CD14-positive monocyte (primary cell): ENCODE results near the gene OSMR. TPM values are rescaled to one million over a fixed set of nuclear protein-coding genes. Genes with fewer than 3 reads are reported as not detected.

Source experiments
- DNase-seq, 3 donors: peaks; one replicate each; pipeline ENCODE4 v3.0.0-alpha.2; 2011 to 2022
- H2AFZ ChIP-seq: 2 replicates; pipeline ENCODE4 v1.6.0; 2012; ENCODE audit warnings: mild to moderate bottlenecking, low read depth, low read length, inconsistent platforms; ENCODE audit not compliant: insufficient read depth, poor library complexity, severe bottlenecking
- H3K27ac ChIP-seq, 2 donors: 1 replicate in 1 of 2; 2 replicates in 1 of 2; pipeline ENCODE4 v1.5.1; 2012 to 2013; ENCODE audit warnings: low read length in 2 of 2, control low read depth in 1 of 2, inconsistent platforms in 1 of 2, low read depth in 1 of 2, mild to moderate bottlenecking in 1 of 2
- H3K27me3 ChIP-seq, 2 donors: one replicate each; pipeline versions ENCODE4 v1.6.0 to v1.6.1; 2011 to 2013; ENCODE audit warnings: low read length in 2 of 2; ENCODE audit not compliant: control insufficient read depth in 2 of 2, insufficient read depth in 2 of 2
- H3K36me3 ChIP-seq, 2 donors: replicated peaks in 1 of 2; 1 replicate in 1 of 2; 2 replicates in 1 of 2; pipeline versions ENCODE4 v1.5.1 to v1.6.1; 2012 to 2013; ENCODE audit warnings: low read length in 2 of 2, control low read depth in 1 of 2, inconsistent platforms in 1 of 2, mild to moderate bottlenecking in 1 of 2; ENCODE audit not compliant: insufficient read depth in 2 of 2, control insufficient read depth in 1 of 2
- H3K4me1 ChIP-seq, 2 donors: 1 replicate in 1 of 2; 2 replicates in 1 of 2; pipeline versions ENCODE4 v1.5.1 to v1.6.1; 2012 to 2013; ENCODE audit warnings: low read length in 2 of 2, control low read depth in 1 of 2, inconsistent platforms in 1 of 2, mild to moderate bottlenecking in 1 of 2, moderate library complexity in 1 of 2; ENCODE audit not compliant: insufficient read depth in 2 of 2, control insufficient read depth in 1 of 2
- H3K4me2 ChIP-seq: replicated peaks from 2 replicates; pipeline ENCODE3; 2012; ENCODE audit warnings: low read length, moderate library complexity, mild to moderate bottlenecking; ENCODE audit not compliant: poor library complexity, severe bottlenecking; ENCODE audit errors: extremely low read depth
- H3K4me3 ChIP-seq, 3 experiments: fragments of 200-600 bp in 1 of 3; sonication (generic) in 1 of 3; replicated peaks in 1 of 3; 1 replicate in 2 of 3; 2 replicates in 1 of 3; pipeline ENCODE4 v1.5.1; 2011 to 2013; ENCODE audit warnings: low read length in 3 of 3, mild to moderate bottlenecking in 3 of 3, control low read depth in 2 of 3, low read depth in 2 of 3, inconsistent platforms in 1 of 3, moderate library complexity in 1 of 3
- H3K79me2 ChIP-seq: 2 replicates; pipeline ENCODE4 v1.6.0; 2012; ENCODE audit warnings: mild to moderate bottlenecking, control low read depth, inconsistent platforms, low read length, moderate library complexity; ENCODE audit not compliant: insufficient read depth
- H3K9ac ChIP-seq: 2 replicates; pipeline ENCODE4 v1.6.0; 2017; ENCODE audit warnings: low read length, mild to moderate bottlenecking; ENCODE audit not compliant: insufficient read depth, poor library complexity, severe bottlenecking
- H3K9me3 ChIP-seq, 2 donors: replicated peaks in 1 of 2; 1 replicate in 1 of 2; 2 replicates in 1 of 2; pipeline versions ENCODE4 v1.5.1 to v1.6.1; 2012 to 2013; ENCODE audit warnings: low read length in 2 of 2, control low read depth in 1 of 2; ENCODE audit not compliant: control insufficient read depth in 1 of 2, insufficient read depth in 1 of 2
- H4K20me1 ChIP-seq: 2 replicates; pipeline ENCODE4 v1.6.0; 2012; ENCODE audit warnings: mild to moderate bottlenecking, low read length, control low read depth, moderate library complexity; ENCODE audit not compliant: insufficient read depth
- H3K27ac Mint-ChIP-seq, 7 donors: one replicate each; pipeline ENCODE4 v1.8.0; 2020; ENCODE audit warnings: mild to moderate bottlenecking in 7 of 7, mixed read lengths in 7 of 7, moderate library complexity in 6 of 7, inconsistent platforms in 2 of 7
- H3K27me3 Mint-ChIP-seq, 3 donors: one replicate each; pipeline ENCODE4 v1.8.0; 2021 to 2022; ENCODE audit warnings: low read depth in 3 of 3, mild to moderate bottlenecking in 3 of 3, mixed read lengths in 3 of 3, moderate library complexity in 3 of 3, inconsistent platforms in 1 of 3
- H3K36me3 Mint-ChIP-seq, 2 donors: one replicate each; pipeline ENCODE4 v1.8.0; 2020; ENCODE audit warnings: mixed read lengths in 2 of 2, inconsistent platforms in 1 of 2, mild to moderate bottlenecking in 1 of 2
- H3K4me1 Mint-ChIP-seq: one replicate; pipeline ENCODE4 v1.8.0; 2020; ENCODE audit warnings: mild to moderate bottlenecking, mixed read lengths
- H3K4me3 Mint-ChIP-seq, 2 donors: one replicate each; pipeline ENCODE4 v1.8.0; 2020; ENCODE audit warnings: mild to moderate bottlenecking in 2 of 2, mixed read lengths in 2 of 2, moderate library complexity in 1 of 2
- H3K9me3 Mint-ChIP-seq, 7 donors: one replicate each; pipeline ENCODE4 v1.8.0; 2020 to 2022; ENCODE audit warnings: mixed read lengths in 7 of 7, mild to moderate bottlenecking in 6 of 7, moderate library complexity in 6 of 7, inconsistent platforms in 2 of 7
- WGBS: methylation state at CpG from one replicate; pipeline ENCODE4 v1.1.5; 2013; ENCODE audit warnings: missing lambda C conversion rate; ENCODE audit not compliant: insufficient coverage; 5-methylcytosine and 5-hydroxymethylcytosine counted together
- intact Hi-C, 2 donors: fragments of 100-400 bp; cut with micrococcal nuclease; formaldehyde crosslinking; loops; one replicate each; pipeline versions ENCODE4 v1.15.0 to v1.15.1; 2023
- polyA plus RNA-seq, 3 donors: library from polyadenylated mRNA; depleted of rRNA in 1 of 3; unstranded in 2 of 3; stranded (reverse) in 1 of 3; fragments of 300-500 nt in 2 of 3; fragments of >200 nt in 1 of 3; fragmentation: Illumina TruSeq in 2 of 3; gene quantifications; 1 replicate in 2 of 3; 2 replicates in 1 of 3; pipeline ENCODE4 v1.2.3, GENCODE V29; 2012 to 2021
- TF ChIP-seq, protein P1 (sequence below): fragments of 200-600 bp; IDR thresholded peaks from one replicate; pipeline ENCODE4 v1.8.0; 2022; ENCODE audit warnings: antibody characterized with exemption, mild to moderate bottlenecking

Gene OSMR
- polyA plus RNA-seq, 3 donors = not detected

DNA sequence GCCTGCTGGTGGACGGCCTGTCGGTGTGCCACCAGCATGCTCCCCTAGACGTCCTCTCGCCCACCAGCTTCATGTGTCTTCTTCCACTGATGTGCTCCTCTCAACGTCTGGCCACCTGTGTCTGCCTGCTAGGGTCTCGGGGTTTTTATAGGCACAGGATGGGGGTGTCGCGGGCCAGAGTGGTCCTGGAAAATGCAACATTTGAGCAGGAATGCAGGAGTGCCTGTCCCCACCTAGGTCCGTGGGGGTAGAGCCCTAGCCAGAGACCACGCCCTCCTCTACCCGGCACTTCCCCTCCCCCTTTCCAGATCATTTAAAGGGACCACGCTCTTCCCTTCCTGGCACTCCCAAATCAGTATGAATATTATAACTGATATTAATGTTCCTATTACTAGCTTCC lies 48.0 kb upstream of the OSMR start:
- DNase-seq = no peak
- Mint-ChIP-seq H3K9me3 (no peaks in the 10 kb centered on the region), H3K27me3 (peaks cover 5 to 14% (median 12%) of the 10 kb centered on the region in 3 donors), H3K4me1 (no peaks in the 10 kb centered on the region), H3K27ac (no peak overlapping the region), H3K36me3 (no peaks in the 10 kb centered on the region), H3K4me3 (no peak overlapping the region)
- Histone ChIP-seq H3K9ac (no peak overlapping the region), H3K4me1 (no peaks in the 10 kb centered on the region), H3K36me3 (no peaks in the 10 kb centered on the region), H2AFZ (no peak overlapping the region), H3K27ac (no peak overlapping the region), H3K27me3 (peaks cover 0 to 6% of the 10 kb centered on the region in 2 donors), H4K20me1 (no peaks in the 10 kb centered on the region), H3K4me3 (no peak overlapping the region), H3K4me2 (no peak overlapping the region), H3K9me3 (no peaks in the 10 kb centered on the region), H3K79me2 (no peaks in the 10 kb centered on the region)
- TF ChIP-seq, protein P1, sequence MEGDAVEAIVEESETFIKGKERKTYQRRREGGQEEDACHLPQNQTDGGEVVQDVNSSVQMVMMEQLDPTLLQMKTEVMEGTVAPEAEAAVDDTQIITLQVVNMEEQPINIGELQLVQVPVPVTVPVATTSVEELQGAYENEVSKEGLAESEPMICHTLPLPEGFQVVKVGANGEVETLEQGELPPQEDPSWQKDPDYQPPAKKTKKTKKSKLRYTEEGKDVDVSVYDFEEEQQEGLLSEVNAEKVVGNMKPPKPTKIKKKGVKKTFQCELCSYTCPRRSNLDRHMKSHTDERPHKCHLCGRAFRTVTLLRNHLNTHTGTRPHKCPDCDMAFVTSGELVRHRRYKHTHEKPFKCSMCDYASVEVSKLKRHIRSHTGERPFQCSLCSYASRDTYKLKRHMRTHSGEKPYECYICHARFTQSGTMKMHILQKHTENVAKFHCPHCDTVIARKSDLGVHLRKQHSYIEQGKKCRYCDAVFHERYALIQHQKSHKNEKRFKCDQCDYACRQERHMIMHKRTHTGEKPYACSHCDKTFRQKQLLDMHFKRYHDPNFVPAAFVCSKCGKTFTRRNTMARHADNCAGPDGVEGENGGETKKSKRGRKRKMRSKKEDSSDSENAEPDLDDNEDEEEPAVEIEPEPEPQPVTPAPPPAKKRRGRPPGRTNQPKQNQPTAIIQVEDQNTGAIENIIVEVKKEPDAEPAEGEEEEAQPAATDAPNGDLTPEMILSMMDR = no peak
- 86% methylated on average over 9 of the region's 12 CpGs for WGBS
- intact Hi-C loops = no loop called here

GRCh38 chr5:38799556-38800377 lies 46.0 kb upstream of the OSMR start:
- H3K27me3 ChIP-seq = peaks cover 0 to 6% of the 10 kb centered on the region in 2 donors
- TF ChIP-seq, protein P1 = no peak
- H3K36me3 ChIP-seq = no peaks in the 10 kb centered on the region
- no peak overlapping the region for H3K9ac ChIP-seq
- no peak overlapping the region for H3K4me2 ChIP-seq
- no peaks in the 10 kb centered on the region for H3K4me1 ChIP-seq
- H3K36me3 Mint-ChIP-seq = no peaks in the 10 kb centered on the region
- no peak overlapping the region for H3K27ac ChIP-seq
- WGBS = 87% methylated on average over 10 of the region's 13 CpGs
- DNase-seq = no peak
- H3K4me3 ChIP-seq = no peak overlapping the region
- no peaks in the 10 kb centered on the region for H3K9me3 Mint-ChIP-seq
- H3K4me3 Mint-ChIP-seq = peak overlapping the region in 1 of 2 donors; percentile 41
- no peak overlapping the region for H3K27ac Mint-ChIP-seq
- no peaks in the 10 kb centered on the region for H3K9me3 ChIP-seq
- no peaks in the 10 kb centered on the region for H4K20me1 ChIP-seq
- H3K79me2 ChIP-seq = no peaks in the 10 kb centered on the region
- no peak overlapping the region for H2AFZ ChIP-seq
- H3K4me1 Mint-ChIP-seq = no peaks in the 10 kb centered on the region
- intact Hi-C loops = loop anchor here in 1 of 2 donors (10.0 kb wide), 1 partner anchor 355 kb away; no protein-coding TSS in a partner anchor
- H3K27me3 Mint-ChIP-seq = peaks cover 12 to 15% (median 14%) of the 10 kb centered on the region in 3 donors
